Stimulated activated CD4-positive, alpha-beta T cell treated with anti-CD3 and anti-CD28 coated beads, Interleukin-1b, Interleukin-23, amount 100 ng/mL, for 4 hours (primary cell): ENCODE data around the gene MYH11.
"Not testable (repeated sequence)": the region's sequence is repeated elsewhere in the genome, so short reads cannot be mapped to it uniquely, and the experiment has no call there.

ENCODE experiments used
- DNase-seq, 2 donors: peaks; one replicate each; pipeline ENCODE4 v3.0.0-alpha.2; 2020; ENCODE audit warnings: low read depth in 2 of 2

MYH11 gene

DNA sequence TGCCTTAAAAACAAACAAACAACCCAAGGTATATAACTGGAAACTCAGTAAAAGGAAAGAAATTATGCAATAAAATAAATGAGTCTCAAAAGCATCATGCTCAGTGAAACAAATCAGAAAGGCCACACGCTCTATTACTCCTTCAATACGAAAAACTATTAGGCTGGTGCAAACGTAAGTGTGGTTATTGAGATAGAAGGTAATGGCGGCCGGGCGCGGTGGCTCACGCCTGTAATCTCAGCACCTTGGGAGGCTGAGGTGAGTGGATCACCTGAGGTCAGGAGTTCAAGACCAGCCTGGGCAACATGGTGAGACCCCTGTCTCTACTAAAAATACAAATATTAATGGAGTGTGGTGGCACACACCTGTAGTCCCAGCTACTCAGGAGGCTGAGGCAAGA, 17.6 kb downstream of the MYH11 start:
- not testable (repeated sequence) for DNase-seq

GRCh38 chr16:15837761-15838160, 19.1 kb downstream of the MYH11 start:
- DNase-seq, result no peak

GRCh38 chr16:15836965-15837611, 19.7 kb downstream of the MYH11 start:
- DNase-seq, result no peak

DNA sequence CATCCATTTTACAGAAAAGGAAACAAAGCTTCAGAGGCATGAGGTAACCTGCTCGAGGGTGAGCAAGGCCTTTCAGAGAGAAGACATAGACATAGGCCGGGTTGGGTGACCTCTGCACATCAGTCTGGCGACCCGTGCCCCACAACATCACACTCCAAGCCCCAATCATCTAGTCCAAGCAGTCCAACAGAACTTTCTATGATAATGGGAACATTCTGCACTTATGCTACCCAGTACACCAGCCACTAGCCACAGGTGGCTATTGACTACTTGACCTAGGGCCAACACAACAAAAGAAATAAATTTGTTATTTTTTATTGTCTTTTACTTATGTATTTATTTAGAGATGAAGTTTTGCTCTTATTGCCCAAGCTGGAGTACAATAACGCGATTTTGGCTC, 20.8 kb downstream of the MYH11 start:
- no peak for DNase-seq

DNA sequence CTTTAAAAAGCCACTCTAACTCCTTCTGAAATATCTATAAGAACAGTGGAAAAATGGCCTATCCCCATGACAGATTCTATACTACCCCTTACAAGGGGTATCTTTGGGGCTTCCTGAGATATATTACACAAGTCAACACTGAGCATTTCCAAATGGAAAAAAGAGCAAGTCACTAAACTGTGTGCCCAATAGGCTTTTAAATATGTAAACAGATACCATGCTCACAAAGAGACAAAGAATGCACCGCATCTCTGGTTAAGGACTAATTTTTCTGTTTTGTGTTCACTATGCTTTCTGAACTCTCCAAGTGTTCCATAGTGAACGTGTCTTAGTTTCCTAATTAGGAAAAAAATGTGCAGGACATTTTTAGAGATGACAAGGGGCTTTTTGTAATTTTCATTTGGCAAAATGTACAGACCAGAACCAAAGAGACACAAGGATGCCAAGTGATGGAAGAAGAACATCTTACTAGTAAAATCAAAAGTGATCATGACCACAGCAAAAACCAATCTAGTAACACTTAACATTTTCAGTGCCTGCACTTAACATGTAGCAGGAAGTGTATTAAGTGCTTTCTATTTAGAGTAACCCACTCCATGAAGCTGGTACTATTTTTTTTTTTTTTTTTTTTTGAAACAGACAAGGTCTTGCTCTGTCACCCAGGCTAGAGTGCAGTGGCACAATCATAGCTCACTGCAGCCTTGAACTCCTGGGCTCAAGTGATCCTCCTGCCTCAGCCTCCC, 21.5 kb downstream of the MYH11 start:
- DNase-seq, result no peak

- DNase-seq, result no peak
Observed at GRCh38 chr16:15834502-15834901, 22.3 kb downstream of the MYH11 start.

- DNase-seq, result no peak
Observed at GRCh38 chr16:15833541-15833940, 23.3 kb downstream of the MYH11 start.

DNA sequence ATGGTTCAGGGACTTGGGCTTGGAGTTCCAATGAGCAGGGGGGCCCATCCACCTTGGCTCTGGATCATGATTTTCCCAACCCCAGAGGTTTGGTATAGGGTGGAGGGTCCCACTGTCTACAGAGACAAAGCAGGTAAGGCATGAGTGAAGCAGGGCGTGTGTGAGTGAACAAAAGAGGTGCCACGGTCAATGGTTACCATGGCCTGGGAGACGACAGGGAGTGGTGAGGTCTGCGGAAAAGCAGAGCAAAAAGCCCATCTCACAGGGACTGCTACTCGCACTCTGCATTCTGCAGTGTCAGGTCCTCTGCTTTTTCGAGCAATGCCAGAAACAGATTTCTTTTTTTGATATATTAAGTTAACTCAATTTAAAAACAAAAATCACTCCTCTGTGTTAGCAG, 24.6 kb downstream of the MYH11 start:
- no peak for DNase-seq

DNA sequence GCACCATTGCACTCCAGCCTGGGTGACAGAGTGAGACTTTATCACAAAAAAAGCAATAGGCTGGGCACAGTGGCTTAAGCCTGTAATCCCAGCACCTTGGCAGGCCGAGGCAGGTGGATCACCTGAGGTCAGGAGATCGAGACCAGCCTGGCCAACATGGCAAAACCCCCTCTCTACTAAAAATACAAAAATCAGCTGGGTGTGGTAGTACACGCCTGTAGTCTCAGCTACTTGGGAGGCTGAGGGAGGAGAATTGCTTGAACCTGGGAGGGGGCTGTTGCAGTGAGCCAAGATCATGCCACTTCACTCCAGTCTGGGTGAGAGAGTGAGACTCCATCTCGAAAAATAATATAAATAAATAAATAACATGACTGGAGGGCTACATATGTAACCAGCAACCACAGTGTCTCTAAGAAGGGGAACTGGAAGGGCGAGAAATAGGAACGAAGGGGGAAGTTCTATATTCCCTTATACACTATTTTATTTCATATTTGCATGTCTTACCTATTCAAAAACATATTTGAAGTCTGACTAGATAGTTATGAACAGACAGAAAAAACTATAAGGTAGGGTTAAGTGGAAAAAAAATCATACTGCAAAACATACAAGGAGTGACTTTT, 25.9 kb downstream of the MYH11 start:
- DNase-seq, result no peak

DNA sequence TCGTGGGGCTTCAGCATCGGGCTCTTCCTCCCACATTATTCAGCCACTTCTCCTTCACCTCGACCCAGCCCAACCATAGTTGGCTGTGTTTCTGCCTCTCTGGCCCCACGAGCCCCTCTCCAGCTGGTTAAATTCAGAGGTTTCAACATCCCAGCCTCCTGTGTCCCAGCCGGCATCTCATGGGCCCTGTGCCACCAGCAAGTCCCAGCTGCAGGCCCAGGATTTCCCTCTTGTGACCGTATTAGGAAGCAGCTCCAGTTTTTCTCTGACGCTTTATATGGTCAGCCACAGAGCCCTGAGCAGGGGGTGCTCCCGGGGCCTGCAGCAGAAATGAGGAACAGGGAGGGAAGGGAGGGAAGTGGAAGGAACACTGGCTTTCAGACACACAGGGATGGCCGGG, 27.4 kb downstream of the MYH11 start:
- DNase-seq, result no peak

GRCh38 chr16:15827709-15828343, 29.0 kb downstream of the MYH11 start:
- DNase-seq, result no peak

- DNase-seq, result no peak
Observed at GRCh38 chr16:15827299-15827698, 29.5 kb downstream of the MYH11 start.

GRCh38 chr16:15825750-15826305, 31.0 kb downstream of the MYH11 start:
- no peak for DNase-seq

DNA sequence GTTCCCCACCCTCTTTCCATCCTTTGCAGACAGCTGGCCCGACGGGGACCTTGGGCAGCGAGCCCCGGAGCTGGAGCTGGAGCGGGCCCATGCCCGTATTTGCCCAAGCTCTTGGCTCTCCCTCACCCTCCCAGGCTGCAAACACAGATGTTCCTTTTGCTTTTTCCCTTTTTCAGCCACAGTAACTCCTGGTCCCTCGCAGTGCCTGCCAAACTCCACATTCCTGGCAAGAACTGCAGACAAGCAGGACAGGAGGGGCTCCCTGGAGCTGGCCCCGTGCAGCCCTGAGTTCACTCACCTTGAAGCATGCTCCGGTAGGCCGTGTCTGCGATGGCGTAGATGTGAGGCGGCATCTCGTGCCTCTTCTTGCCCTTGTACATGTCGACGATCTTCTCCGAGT, 33.9 kb downstream of the MYH11 start:
- DNase-seq, result no peak

DNA sequence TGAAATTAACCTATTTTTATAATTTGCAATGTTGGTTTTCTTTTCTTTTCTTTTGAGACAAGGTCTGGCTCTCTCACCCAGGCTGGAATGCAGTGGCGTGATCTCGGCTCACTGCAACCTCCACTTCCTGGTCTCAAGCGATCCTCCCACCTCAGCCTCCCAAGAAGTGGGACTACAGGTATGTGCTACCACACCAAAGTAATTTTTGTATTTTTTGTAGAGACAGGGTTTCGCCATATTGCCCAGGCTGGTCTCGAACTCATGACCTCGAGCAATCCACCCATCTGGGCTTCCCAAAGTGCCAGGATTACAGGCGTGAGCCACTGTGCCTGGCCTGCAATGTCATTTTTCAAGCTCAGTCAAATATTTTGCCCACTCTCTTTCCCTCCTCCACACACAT, 36.0 kb downstream of the MYH11 start:
- DNase-seq, result no peak

DNA sequence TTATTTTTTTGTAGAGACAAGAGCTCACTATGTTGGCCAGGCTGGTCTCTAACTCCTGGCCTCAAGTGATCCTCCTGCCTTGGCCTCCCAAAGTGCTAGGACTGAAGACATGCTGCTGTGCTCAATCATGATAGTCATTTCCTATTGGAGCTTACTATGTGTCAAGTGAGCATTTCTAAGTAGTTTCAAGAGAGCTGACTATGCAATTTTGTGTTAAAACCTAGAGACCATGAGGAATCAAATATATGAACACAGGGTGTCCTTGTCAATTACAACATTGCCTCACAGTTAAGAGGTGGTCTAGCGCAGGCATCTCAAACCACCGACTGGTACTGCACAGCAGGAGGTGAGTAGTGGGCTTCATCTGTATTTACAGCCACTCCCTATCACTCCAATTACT, 37.8 kb downstream of the MYH11 start:
- DNase-seq, result no peak

DNA sequence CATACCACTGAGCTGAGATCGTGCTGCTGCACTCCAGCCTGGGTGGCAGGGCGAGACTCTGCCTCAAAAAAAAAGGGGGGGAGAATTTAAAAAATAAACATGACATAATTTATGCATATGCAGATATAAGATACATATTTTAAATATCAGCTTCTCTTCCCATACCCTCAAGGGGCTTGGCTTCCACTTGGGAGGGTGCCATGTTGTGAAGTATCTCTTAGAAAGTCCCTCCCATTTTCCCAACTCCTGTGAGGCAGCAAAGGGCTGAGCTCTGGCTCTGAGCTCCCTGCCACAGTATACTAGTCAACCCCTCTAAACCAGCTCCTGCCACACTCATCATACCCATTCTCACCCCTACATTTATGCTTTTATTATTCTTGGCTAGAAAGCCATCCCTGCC, 39.4 kb downstream of the MYH11 start:
- no peak for DNase-seq

DNA sequence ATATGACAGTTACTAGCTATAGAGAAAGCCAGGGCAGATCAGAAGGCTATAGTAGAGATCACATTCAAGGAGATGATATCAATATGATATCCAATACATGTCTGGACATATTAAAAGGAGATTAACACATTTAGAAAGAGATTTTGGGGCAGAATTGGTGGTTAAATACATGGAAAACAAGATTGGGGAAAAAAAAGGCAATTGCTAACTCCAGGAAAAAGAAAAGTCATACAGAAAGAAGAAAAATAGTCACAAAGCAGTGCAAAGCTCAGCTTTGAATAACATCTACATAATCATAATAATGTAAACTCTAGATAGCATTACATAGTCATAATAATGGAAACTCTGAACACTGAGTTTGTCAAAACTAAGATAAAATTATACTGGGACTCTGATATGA, 40.6 kb downstream of the MYH11 start:
- no peak for DNase-seq

- not testable (repeated sequence) for DNase-seq
Observed at GRCh38 chr16:15812401-15812750, 44.5 kb downstream of the MYH11 start.

DNA sequence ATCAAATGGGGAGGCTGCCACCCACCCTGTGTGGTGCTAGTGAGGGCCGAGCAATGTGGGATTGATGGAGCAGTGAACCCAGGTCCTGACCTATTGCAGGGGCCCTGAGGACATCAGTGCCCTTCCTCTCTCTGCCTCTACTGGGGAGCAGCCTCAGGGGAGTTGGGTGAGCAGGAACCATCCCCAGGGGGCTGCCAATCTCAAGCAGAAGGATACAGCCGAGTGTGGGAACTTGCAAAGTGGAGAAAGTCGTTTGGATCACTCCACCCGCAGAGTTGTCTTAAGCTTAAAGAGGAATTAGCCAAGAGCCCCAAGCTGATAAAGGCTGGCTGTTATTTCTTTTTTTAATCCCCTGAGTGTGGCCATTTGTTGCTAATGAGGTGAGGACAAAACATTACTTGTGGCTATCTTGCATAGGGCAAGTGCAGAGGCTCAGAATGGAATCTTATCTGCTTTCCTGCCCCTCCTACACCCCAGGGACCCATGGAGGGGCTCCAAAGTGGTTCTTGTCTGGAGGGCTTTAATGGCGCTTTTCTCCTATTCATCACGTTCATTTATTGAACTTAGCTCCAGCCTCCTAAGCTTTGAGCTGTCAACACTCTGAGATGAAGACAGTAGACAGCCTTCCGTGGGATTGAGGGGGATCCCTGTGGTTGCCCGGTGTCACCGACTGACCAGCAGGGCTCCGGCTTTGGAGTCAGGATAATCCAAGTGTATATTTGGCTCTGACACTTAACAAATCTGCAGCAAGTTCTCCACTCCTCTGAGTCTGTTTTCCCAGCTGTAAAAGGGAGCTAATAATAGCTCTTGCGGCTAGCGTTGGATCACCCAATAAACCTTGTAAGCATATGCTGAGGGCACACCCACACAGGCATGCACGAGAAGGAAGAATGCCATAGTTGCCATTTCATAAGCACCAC, 45.1 kb downstream of the MYH11 start:
- DNase-seq, result no peak

GRCh38 chr16:15810949-15811348, 45.9 kb downstream of the MYH11 start:
- DNase-seq, result no peak
